GM18907 (cell line): Measurements from ENCODE around the gene CCRL2.
A peak's percentile ranks its signal among the peaks of the same experiment; 100 is the strongest.

ENCODE experiments used
- ATAC-seq: cut with Tn5 transposase; IDR thresholded peaks from one replicate; pipeline ENCODE4 v1.9.1; 2021; ENCODE audit warnings: mild to moderate bottlenecking, moderate library complexity; ENCODE audit not compliant: unreplicated experiment

CCRL2 gene, protein sequence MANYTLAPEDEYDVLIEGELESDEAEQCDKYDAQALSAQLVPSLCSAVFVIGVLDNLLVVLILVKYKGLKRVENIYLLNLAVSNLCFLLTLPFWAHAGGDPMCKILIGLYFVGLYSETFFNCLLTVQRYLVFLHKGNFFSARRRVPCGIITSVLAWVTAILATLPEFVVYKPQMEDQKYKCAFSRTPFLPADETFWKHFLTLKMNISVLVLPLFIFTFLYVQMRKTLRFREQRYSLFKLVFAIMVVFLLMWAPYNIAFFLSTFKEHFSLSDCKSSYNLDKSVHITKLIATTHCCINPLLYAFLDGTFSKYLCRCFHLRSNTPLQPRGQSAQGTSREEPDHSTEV

DNA sequence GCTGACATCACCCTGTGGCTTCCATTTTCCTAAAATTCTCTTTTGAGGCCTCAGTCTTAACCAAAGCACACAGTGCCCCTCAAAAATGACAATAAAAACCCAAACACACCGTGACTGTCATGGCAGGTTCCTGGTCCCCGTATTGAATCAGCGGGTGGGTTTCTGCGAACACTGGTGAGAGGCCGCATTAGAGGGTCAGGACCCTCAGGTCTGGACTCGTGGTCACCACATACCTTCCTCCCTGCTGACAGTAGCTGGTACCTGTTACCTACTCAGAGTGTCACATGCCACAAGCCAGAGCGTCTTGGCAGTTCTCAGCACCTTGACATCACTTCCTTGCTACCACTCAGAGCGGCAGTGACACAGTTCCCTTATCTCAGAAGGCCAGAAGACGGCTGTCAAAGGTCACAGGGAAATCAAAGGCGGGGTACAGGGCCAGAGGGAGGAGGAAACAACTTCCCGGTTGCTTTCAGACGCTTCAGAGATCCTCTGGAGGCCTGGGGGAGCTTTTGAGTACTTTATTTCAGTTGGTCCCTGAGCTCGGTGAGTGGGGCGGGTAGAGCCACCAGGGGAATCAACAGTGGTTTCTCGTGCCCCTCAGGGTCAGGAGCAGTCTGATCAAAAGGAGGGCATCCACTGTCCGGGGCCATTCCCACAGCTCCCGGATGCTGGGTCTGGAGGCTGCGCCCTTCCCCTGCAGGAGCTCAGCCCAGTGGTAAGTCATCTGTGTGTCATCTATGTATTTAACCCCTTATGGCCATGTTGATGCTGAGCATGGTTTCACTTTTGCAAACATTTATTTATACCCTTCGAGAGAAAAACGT lies at the start of gene CCRL2, which contains the start of gene CCR5AS:
TSS of gene CCRL2 (plus strand) at position 472 of the 824 bp plus-strand sequence. CDS start 821 bp downstream, outside the sequence.
TSS of gene CCR5AS (minus strand) at position 279 of the 824 bp plus-strand sequence.
- ATAC-seq = no peak

DNA sequence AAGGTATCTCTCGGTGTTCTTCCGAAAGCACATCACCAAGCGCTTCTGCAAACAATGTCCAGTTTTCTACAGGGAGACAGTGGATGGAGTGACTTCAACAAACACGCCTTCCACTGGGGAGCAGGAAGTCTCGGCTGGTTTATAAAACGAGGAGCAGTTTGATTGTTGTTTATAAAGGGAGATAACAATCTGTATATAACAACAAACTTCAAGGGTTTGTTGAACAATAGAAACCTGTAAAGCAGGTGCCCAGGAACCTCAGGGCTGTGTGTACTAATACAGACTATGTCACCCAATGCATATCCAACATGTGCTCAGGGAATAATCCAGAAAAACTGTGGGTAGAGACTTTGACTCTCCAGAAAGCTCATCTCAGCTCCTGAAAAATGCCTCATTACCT lies 48.6 kb upstream of the CCRL2 start:
- ATAC-seq = no peak

DNA sequence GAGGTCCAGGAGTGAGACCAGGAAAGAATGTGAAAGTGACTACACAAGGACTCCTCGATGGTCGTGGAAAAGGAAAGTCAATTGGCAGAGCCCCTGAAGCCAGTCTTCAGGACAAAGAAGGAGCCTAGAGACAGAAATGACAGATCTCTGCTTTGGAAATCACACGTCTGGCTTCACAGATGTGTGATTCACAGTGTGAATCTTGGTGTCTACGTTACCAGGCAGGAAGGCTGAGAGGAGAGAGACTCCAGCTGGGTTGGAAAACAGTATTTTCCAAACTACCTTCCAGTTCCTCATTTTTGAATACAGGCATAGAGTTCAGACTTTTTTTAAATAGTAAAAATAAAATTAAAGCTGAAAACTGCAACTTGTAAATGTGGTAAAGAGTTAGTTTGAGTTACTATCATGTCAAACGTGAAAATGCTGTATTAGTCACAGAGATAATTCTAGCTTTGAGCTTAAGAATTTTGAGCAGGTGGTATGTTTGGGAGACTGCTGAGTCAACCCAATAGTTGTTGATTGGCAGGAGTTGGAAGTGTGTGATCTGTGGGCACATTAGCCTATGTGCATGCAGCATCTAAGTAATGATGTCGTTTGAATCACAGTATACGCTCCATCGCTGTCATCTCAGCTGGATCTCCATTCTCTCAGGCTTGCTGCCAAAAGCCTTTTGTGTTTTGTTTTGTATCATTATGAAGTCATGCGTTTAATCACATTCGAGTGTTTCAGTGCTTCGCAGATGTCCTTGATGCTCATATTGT lies 47.1 kb upstream of the CCRL2 start:
- no peak for ATAC-seq

DNA sequence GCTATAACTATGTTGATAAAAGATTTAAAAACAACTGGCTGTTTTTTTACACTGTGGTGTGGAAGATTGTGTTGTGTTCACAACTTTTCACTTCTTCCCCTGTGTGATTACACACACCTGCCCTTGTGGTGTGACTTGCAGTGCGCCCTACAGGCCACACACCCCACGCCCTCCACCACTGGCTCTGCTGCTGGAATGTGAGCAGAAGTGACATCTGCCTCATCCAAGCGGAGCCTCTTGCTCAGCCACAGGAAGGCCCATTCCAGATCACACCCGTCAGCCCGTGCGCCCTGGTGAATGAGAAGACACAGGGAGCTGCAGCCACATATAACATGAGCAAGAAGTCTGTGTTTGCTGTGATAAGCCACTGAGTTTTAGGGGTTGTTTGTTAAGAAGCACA lies 46.2 kb upstream of the CCRL2 start:
- no peak for ATAC-seq

DNA sequence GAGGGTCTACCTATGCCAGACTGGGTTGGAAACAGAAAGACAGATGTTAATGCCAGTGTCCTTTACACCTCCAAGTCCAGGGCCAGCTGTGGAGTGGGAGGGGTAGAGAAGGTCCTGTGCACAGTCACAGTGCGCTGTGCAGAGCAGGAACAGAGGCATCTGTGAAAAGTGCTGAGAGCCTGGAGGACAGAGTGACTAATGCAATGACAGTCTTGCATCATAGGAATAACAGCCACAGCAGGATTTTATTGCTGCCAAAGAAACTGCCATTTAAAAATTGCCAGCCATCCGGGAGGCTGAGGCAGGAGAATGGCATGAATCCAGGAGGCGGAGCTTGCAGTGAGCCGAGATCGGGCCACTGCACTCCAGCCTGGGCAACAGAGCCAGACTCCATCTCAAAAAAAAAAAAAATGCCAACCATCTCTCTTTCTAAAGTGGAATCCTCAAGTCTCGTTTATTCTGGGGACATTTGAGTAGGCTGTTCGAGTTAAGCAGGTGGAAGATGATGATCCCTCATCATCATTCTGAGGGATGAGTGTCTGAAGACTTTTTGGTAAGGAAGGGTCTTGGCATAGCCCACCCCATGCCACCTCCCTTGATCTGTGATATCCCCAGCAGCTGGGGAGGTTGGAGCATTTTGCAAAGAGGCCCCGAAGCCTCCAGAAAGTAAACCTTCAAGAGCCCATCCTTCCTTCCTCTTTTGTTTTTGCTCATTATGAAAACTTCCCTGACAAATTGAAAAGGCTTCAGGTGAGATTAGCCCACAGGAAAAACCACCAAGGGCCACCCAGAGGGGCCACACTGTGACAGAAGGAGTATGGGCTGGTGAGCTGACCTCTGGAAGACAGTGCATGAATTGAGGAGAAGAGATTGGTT lies 45.4 kb upstream of the CCRL2 start:
- no peak for ATAC-seq

DNA sequence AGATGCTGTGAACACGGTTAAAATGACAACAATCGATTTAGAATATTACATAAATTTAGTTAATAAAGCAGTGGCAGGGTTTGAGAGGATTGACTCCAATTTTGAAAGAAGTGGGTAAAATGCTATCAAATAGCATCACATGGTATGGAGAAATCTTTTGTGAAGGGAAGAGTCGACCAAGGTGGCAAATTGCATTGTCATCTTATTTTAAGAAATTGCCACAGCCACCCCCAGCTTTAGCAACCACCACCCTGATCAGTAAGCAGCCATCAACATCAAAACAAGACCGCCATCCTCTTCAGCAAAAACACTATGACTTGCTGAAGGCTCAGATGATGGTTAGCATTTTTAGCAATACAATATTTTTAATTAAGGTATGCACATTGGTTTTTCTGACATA lies 42.0 kb upstream of the CCRL2 start:
- ATAC-seq = no peak

DNA sequence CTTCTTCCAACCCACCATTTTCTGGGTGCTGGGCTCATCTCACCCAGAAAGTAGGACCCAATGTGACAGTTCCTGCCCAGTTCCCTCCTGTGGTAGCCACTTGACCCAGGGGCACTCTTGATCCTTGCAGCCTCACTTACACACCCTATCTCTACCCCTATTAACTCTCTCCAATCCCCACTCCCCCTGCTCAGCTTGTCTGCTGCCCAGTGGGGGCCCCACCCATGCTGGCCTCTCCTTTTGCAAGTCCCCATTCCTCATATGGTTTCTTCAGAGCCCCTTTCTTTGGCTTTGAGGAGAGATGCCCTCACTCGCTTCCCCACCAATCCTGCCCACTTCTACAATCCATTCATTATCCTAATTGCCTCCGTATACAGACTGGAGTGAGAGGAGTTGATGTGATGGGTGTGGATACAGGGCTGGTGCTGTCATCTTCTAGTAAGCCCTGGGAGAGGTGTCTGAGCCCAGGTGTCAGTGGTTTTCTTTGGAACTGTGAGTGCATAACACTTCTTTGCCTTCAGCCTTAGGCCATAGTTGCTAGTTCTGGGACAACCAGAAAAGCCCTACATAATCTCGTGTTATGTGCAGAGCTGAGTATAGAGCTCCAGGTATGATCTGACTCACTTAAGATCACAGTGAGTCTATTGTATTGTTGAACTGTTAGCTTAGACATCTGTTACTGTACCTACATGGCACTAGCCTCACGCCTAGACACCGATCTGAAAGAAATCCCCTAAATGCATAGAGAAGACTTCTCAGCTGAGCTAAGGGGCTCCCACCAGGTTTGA lies 41.1 kb upstream of the CCRL2 start:
- ATAC-seq = no peak

DNA sequence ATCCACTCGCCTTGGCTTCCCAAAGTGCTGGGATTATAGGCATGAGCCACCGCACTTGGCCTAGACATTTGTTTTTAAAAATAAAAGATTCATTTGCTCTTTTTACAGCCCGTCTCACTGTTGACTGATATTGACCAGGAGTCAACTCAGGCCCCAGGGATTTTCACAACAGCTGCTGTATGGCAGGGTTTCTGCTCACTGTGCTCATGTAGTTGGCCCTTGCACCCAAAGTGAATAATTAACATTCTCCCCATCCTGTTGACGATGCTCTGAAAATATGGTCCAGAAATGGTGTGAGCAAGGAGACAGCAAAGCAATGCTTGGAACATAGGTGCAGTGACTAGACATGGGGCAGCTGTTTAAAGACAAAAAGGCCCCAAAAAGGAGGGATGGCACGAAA lies 39.2 kb upstream of the CCRL2 start:
- no peak for ATAC-seq

DNA sequence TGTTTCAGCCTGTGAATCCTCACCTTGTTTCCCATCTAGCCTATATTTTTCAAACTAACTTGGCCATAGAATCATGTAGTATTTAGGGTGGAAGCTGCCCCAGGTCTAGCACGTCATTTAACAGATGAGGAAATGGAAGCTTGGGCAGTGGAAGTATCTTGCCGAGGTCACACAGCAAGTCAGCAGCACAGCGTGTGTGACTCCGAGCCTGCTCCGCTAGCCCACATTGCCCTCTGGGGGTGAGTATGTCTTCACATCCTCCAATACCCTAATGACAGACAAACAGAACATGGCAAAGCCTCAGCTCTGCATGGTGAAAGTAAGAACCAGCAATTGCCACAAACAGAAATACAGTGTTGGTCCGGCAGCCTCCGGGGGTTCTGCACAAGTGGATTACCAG lies 38.5 kb upstream of the CCRL2 start:
- no peak for ATAC-seq

DNA sequence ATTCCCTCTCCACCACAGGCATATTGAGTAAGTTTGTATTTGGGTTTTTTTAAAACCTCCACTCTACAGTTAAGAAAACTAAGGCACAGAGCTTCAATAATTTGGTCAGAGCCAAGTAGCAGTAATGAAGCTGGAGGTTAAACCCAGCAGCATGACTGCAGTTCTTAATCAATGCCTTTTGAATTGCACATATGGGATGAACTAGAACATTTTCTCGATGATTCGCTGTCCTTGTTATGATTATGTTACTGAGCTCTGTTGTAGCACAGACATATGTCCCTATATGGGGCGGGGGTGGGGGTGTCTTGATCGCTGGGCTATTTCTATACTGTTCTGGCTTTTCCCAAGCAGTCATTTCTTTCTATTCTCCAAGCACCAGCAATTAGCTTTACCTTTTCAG lies 37.9 kb upstream of the CCRL2 start:
- ATAC-seq = no peak

DNA sequence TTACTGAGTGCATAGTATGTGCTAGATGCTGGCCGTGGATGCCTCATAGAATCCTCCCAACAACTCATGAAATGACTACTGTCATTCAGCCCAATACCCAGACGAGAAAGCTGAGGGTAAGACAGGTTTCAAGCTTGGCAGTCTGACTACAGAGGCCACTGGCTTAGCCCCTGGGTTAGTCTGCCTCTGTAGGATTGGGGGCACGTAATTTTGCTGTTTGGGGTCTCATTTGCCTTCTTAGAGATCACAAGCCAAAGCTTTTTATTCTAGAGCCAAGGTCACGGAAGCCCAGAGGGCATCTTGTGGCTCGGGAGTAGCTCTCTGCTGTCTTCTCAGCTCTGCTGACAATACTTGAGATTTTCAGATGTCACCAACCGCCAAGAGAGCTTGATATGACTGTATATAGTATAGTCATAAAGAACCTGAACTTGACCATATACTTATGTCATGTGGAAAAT lies 37.4 kb upstream of the CCRL2 start:
- peak; percentile 62 for ATAC-seq

DNA sequence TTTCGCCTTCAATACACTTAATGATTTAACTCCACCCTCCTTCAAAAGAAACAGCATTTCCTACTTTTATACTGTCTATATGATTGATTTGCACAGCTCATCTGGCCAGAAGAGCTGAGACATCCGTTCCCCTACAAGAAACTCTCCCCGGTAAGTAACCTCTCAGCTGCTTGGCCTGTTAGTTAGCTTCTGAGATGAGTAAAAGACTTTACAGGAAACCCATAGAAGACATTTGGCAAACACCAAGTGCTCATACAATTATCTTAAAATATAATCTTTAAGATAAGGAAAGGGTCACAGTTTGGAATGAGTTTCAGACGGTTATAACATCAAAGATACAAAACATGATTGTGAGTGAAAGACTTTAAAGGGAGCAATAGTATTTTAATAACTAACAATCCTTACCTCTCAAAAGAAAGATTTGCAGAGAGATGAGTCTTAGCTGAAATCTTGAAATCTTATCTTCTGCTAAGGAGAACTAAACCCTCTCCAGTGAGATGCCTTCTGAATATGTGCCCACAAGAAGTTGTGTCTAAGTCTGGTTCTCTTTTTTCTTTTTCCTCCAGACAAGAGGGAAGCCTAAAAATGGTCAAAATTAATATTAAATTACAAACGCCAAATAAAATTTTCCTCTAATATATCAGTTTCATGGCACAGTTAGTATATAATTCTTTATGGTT lies 36.1 kb upstream of the CCRL2 start, which contains the start of gene CCR5:
TSS of gene CCR5 (plus strand) at position 108 of the 680 bp plus-strand sequence. CDS start 1,957 bp downstream, outside the sequence.
- no peak for ATAC-seq

DNA sequence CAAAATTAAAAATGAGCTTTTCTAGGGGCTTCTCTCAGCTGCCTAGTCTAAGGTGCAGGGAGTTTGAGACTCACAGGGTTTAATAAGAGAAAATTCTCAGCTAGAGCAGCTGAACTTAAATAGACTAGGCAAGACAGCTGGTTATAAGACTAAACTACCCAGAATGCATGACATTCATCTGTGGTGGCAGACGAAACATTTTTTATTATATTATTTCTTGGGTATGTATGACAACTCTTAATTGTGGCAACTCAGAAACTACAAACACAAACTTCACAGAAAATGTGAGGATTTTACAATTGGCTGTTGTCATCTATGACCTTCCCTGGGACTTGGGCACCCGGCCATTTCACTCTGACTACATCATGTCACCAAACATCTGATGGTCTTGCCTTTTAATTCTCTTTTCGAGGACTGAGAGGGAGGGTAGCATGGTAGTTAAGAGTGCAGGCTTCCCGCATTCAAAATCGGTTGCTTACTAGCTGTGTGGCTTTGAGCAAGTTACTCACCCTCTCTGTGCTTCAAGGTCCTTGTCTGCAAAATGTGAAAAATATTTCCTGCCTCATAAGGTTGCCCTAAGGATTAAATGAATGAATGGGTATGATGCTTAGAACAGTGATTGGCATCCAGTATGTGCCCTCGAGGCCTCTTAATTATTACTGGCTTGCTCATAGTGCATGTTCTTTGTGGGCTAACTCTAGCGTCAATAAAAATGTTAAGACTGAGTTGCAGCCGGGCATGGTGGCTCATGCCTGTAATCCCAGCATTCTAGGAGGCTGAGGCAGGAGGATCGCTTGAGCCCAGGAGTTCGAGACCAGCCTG lies 35.3 kb upstream of the CCRL2 start:
- ATAC-seq = no peak

DNA sequence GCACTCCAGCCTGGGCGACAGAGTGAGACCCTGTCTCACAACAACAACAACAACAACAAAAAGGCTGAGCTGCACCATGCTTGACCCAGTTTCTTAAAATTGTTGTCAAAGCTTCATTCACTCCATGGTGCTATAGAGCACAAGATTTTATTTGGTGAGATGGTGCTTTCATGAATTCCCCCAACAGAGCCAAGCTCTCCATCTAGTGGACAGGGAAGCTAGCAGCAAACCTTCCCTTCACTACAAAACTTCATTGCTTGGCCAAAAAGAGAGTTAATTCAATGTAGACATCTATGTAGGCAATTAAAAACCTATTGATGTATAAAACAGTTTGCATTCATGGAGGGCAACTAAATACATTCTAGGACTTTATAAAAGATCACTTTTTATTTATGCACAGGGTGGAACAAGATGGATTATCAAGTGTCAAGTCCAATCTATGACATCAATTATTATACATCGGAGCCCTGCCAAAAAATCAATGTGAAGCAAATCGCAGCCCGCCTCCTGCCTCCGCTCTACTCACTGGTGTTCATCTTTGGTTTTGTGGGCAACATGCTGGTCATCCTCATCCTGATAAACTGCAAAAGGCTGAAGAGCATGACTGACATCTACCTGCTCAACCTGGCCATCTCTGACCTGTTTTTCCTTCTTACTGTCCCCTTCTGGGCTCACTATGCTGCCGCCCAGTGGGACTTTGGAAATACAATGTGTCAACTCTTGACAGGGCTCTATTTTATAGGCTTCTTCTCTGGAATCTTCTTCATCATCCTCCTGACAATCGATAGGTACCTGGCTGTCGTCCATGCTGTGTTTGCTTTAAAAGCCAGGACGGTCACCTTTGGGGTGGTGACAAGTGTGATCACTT lies 34.3 kb upstream of the CCRL2 start:
- ATAC-seq = no peak

DNA sequence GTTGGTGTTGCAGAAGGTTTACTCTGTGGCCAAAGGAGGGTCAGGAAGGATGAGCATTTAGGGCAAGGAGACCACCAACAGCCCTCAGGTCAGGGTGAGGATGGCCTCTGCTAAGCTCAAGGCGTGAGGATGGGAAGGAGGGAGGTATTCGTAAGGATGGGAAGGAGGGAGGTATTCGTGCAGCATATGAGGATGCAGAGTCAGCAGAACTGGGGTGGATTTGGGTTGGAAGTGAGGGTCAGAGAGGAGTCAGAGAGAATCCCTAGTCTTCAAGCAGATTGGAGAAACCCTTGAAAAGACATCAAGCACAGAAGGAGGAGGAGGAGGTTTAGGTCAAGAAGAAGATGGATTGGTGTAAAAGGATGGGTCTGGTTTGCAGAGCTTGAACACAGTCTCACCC lies 32.3 kb upstream of the CCRL2 start:
- ATAC-seq = no peak

DNA sequence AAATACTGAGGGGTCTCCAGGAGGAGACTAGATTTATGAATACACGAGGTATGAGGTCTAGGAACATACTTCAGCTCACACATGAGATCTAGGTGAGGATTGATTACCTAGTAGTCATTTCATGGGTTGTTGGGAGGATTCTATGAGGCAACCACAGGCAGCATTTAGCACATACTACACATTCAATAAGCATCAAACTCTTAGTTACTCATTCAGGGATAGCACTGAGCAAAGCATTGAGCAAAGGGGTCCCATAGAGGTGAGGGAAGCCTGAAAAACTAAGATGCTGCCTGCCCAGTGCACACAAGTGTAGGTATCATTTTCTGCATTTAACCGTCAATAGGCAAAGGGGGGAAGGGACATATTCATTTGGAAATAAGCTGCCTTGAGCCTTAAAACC lies 31.8 kb upstream of the CCRL2 start:
- no peak for ATAC-seq

DNA sequence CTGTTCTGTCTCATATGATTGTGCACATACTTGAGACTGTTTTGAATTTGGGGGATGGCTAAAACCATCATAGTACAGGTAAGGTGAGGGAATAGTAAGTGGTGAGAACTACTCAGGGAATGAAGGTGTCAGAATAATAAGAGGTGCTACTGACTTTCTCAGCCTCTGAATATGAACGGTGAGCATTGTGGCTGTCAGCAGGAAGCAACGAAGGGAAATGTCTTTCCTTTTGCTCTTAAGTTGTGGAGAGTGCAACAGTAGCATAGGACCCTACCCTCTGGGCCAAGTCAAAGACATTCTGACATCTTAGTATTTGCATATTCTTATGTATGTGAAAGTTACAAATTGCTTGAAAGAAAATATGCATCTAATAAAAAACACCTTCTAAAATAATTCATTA lies 31.2 kb upstream of the CCRL2 start:
- no peak for ATAC-seq
